DMS 273 treated with DMSO at 0.1 percent for 48 hours (cell line): ENCODE measurements around the gene UBA6.
"Not testable (repeated sequence)": the region's sequence is repeated elsewhere in the genome, so short reads cannot be mapped to it uniquely, and the experiment has no call there.

Experiments
- DNase-seq: peaks from one replicate; lab custom pipeline; 2025; lab: John Stamatoyannopoulos, UW

UBA6 gene

GRCh38 chr4:67660418-67660817 lies 40.5 kb downstream of the UBA6 start:
- DNase-seq: no peak

GRCh38 chr4:67659065-67659464 lies 41.9 kb downstream of the UBA6 start:
- DNase-seq: no peak

GRCh38 chr4:67658302-67658701 lies 42.7 kb downstream of the UBA6 start:
- no peak for DNase-seq

- no peak for DNase-seq
Observed at GRCh38 chr4:67651536-67651935, 49.4 kb downstream of the UBA6 start.

- no peak for DNase-seq
Observed at GRCh38 chr4:67638136-67638535, 62.8 kb downstream of the UBA6 start.

- DNase-seq: not testable (repeated sequence)
Observed at GRCh38 chr4:67636978-67637377, 64.0 kb downstream of the UBA6 start.

- no peak for DNase-seq
Observed at GRCh38 chr4:67635331-67635730, 65.6 kb downstream of the UBA6 start.

GRCh38 chr4:67634741-67635140 lies 66.2 kb downstream of the UBA6 start:
- DNase-seq: no peak

- no peak for DNase-seq
Observed at GRCh38 chr4:67632492-67632891, 68.5 kb downstream of the UBA6 start.

GRCh38 chr4:67624939-67625338 lies 76.0 kb downstream of the UBA6 start:
- no peak for DNase-seq

GRCh38 chr4:67616478-67616877 lies 84.5 kb downstream of the UBA6 start:
- DNase-seq: no peak

GRCh38 chr4:67615119-67615518 lies 85.8 kb downstream of the UBA6 start:
- no peak for DNase-seq

GRCh38 chr4:67614186-67614585 lies 86.8 kb downstream of the UBA6 start:
- DNase-seq: no peak

GRCh38 chr4:67608027-67608426 lies 92.9 kb downstream of the UBA6 start:
- DNase-seq: no peak

- no peak for DNase-seq
Observed at GRCh38 chr4:67604749-67605148, 96.2 kb downstream of the UBA6 start.

- no peak for DNase-seq
Observed at GRCh38 chr4:67604029-67604381, 97.0 kb downstream of the UBA6 start.

GRCh38 chr4:67603310-67604028 lies 97.5 kb downstream of the UBA6 start:
- no peak for DNase-seq

GRCh38 chr4:67593741-67594175 lies 107.2 kb downstream of the UBA6 start:
- DNase-seq: no peak

- DNase-seq: no peak
Observed at GRCh38 chr4:67587156-67587555, 113.8 kb downstream of the UBA6 start.

- DNase-seq: no peak
Observed at GRCh38 chr4:67584496-67584895, 116.5 kb downstream of the UBA6 start.

GRCh38 chr4:67581913-67582312 lies 119.0 kb downstream of the UBA6 start:
- no peak for DNase-seq

- no peak for DNase-seq
Observed at GRCh38 chr4:67581208-67581857, 119.6 kb downstream of the UBA6 start.

- no peak for DNase-seq
Observed at GRCh38 chr4:67580577-67580976, 120.4 kb downstream of the UBA6 start.

- DNase-seq: no peak
Observed at GRCh38 chr4:67576538-67576937, 124.4 kb downstream of the UBA6 start.
